PC-9 (cell line): ENCODE measurements around the gene SLC35E2B. TPM values are rescaled to one million over a fixed set of nuclear protein-coding genes. Genes with fewer than 3 reads are reported as not detected.

Source experiments
- BruUV-seq: library from RNA; stranded (reverse); fragments of 400-500 nt; replicated peaks from 2 replicates; lab custom pipeline; 2021; lab: Mats Ljungman, UMichigan
- CTCF ChIA-PET: fragments of 300-600 bp; sonication (Branson Sonifier 250); formaldehyde crosslinking; loops from one replicate; lab custom pipeline; 2022; ENCODE audit warnings: antibody characterized with exemption; lab: Charles Lee
- POLR2A ChIA-PET: fragments of 300-600 bp; sonication (Branson Sonifier 250); formaldehyde crosslinking; loops from one replicate; lab custom pipeline; 2022; ENCODE audit warnings: antibody characterized with exemption; ENCODE audit not compliant: unreplicated experiment; lab: Charles Lee
- DNase-seq, 2 experiments: peaks; one replicate each; pipeline versions ENCODE4 v3.0.0 to v3.0.0-alpha.2; 2015 to 2022; ENCODE audit warnings: mixed read lengths in 1 of 2
- H2AFZ ChIP-seq: fragments of 200-600 bp; sonication (generic); 2 replicates; pipeline ENCODE4 v1.8.1; 2017; ENCODE audit warnings: antibody characterized with exemption
- H3F3A ChIP-seq: fragments of 200-600 bp; sonication (generic); 2 replicates; pipeline ENCODE4 v1.8.1; 2017; ENCODE audit warnings: antibody characterized with exemption, mild to moderate bottlenecking, low read depth; ENCODE audit not compliant: insufficient read depth
- H3K27ac ChIP-seq: fragments of 200-600 bp; sonication (generic); 2 replicates; pipeline ENCODE4 v1.6.1; 2016; ENCODE audit warnings: mixed run types
- H3K27me3 ChIP-seq: fragments of 200-600 bp; sonication (generic); 2 replicates; pipeline ENCODE4 v1.6.1; 2016; ENCODE audit warnings: low read depth, mixed run types; ENCODE audit not compliant: insufficient read depth
- H3K36me3 ChIP-seq: fragments of 200-600 bp; sonication (generic); 2 replicates; pipeline ENCODE4 v1.6.1; 2016; ENCODE audit warnings: low read depth, mixed run types
- H3K4me1 ChIP-seq: fragments of 200-600 bp; sonication (generic); replicated peaks from 2 replicates; pipeline ENCODE4 v1.6.1; 2016; ENCODE audit warnings: mixed run types; ENCODE audit not compliant: insufficient read depth
- H3K4me2 ChIP-seq: fragments of 200-600 bp; sonication (generic); 2 replicates; pipeline ENCODE4 v1.6.1; 2017; ENCODE audit warnings: mixed run types
- H3K4me3 ChIP-seq: fragments of 200-600 bp; sonication (generic); 2 replicates; pipeline ENCODE4 v1.6.1; 2016; ENCODE audit warnings: mixed run types
- H3K79me2 ChIP-seq: fragments of 200-600 bp; sonication (generic); 2 replicates; pipeline ENCODE4 v1.6.1; 2017; ENCODE audit warnings: low read depth, mixed run types
- H3K9me2 ChIP-seq: fragments of 200-600 bp; sonication (generic); 2 replicates; pipeline ENCODE4 v1.8.1; 2017; ENCODE audit warnings: mild to moderate bottlenecking; ENCODE audit not compliant: insufficient read depth
- H3K9me3 ChIP-seq: fragments of 200-600 bp; sonication (generic); 2 replicates; pipeline ENCODE4 v1.8.1; 2016; ENCODE audit warnings: low read depth; ENCODE audit not compliant: insufficient read depth
- H4K20me1 ChIP-seq: fragments of 200-600 bp; sonication (generic); 2 replicates; pipeline ENCODE4 v1.8.1; 2017; ENCODE audit not compliant: insufficient read depth
- CTCF ChIP-seq: fragments of 200-600 bp; sonication (generic); conservative IDR thresholded peaks from 2 replicates; pipeline ENCODE4 v1.6.1; 2017; ENCODE audit warnings: mixed run types, antibody characterized with exemption, mild to moderate bottlenecking, moderate library complexity
- EZH2 ChIP-seq: fragments of 200-600 bp; sonication (generic); IDR thresholded peaks from 2 replicates; pipeline ENCODE4 v1.8.0; 2017; ENCODE audit warnings: antibody characterized with exemption, low read depth
- intact Hi-C: fragments of 100-400 bp; cut with micrococcal nuclease; formaldehyde crosslinking; loops from one replicate; pipeline ENCODE4 v1.10.0; 2022; ENCODE audit not compliant: unreplicated experiment
- total RNA-seq: library from RNA; stranded (reverse); gene quantifications from 2 replicates; pipeline ENCODE4 v1.2.3, GENCODE V29; 2021

The SLC35E2B gene
- total RNA-seq, 1 experiment from 2014 or later: 55.4 TPM

- POLR2A ChIA-PET: no interaction called here
These were observed 63.0 kb downstream of the SLC35E2B start for GRCh38 chr1:1629430-1630190.

GRCh38 chr1:1628754-1629429 lies 63.7 kb downstream of the SLC35E2B start:
- H4K20me1 ChIP-seq: no peaks in the 10 kb centered on the region
- H3K27ac ChIP-seq: no peak overlapping the region
- CTCF ChIA-PET: no interaction called here
- no peaks in the 10 kb centered on the region for H3K36me3 ChIP-seq
- intact Hi-C loops: no loop called here
- POLR2A ChIA-PET: interaction anchor here (0.6 kb wide), 1 partner anchor 10 kb away, joined by 9 read pairs; no protein-coding TSS in a partner anchor
- no peaks in the 10 kb centered on the region for H3K9me2 ChIP-seq
- no peak overlapping the region for H2AFZ ChIP-seq
- no TSS peak for BruUV-seq
- TF ChIP-seq CTCF: no peak
- TF ChIP-seq EZH2: no peak
- no peak for DNase-seq
- no peak overlapping the region for H3K4me2 ChIP-seq
- H3K4me3 ChIP-seq: no peak overlapping the region
- no peaks in the 10 kb centered on the region for H3K27me3 ChIP-seq
- H3K4me1 ChIP-seq: no peaks in the 10 kb centered on the region
- H3F3A ChIP-seq: no peaks in the 10 kb centered on the region
- H3K9me3 ChIP-seq: no peaks in the 10 kb centered on the region
- H3K79me2 ChIP-seq: no peaks in the 10 kb centered on the region

More at GRCh38 chr1:1629430-1630190, 63.0 kb downstream of the SLC35E2B start:
- no peaks in the 10 kb centered on the region for H3K36me3 ChIP-seq
- no peaks in the 10 kb centered on the region for H3K79me2 ChIP-seq
- no peak overlapping the region for H3K27ac ChIP-seq
- no peak overlapping the region for H2AFZ ChIP-seq
- H3K4me2 ChIP-seq: no peak overlapping the region
- no peaks in the 10 kb centered on the region for H4K20me1 ChIP-seq
- no TSS peak for BruUV-seq
- CTCF ChIA-PET: no interaction called here
- no peaks in the 10 kb centered on the region for H3K9me3 ChIP-seq
- intact Hi-C loops: no loop called here
- H3K27me3 ChIP-seq: no peaks in the 10 kb centered on the region
- H3K4me1 ChIP-seq: no peaks in the 10 kb centered on the region
- H3F3A ChIP-seq: no peaks in the 10 kb centered on the region
- no peak overlapping the region for H3K4me3 ChIP-seq
- H3K9me2 ChIP-seq: no peaks in the 10 kb centered on the region
- TF ChIP-seq EZH2 (no peak), CTCF (no peak)
- no peak for DNase-seq

- H3K79me2 ChIP-seq: no peaks in the 10 kb centered on the region
- DNase-seq: no peak
- H4K20me1 ChIP-seq: no peaks in the 10 kb centered on the region
- no peaks in the 10 kb centered on the region for H3K9me3 ChIP-seq
- no peaks in the 10 kb centered on the region for H3K36me3 ChIP-seq
- ChIA-PET CTCF (no interaction called here), POLR2A (interaction anchor here (0.6 kb wide), 1 partner anchor 10 kb away, joined by 9 read pairs; no protein-coding TSS in a partner anchor)
- H3K4me1 ChIP-seq: no peaks in the 10 kb centered on the region
- TF ChIP-seq EZH2: no peak
- TF ChIP-seq CTCF: no peak
- intact Hi-C loops: no loop called here
- H3F3A ChIP-seq: no peaks in the 10 kb centered on the region
- no peak overlapping the region for H2AFZ ChIP-seq
- H3K4me2 ChIP-seq: no peak overlapping the region
- no TSS peak for BruUV-seq
- no peak overlapping the region for H3K4me3 ChIP-seq
- no peak overlapping the region for H3K27ac ChIP-seq
- H3K27me3 ChIP-seq: no peaks in the 10 kb centered on the region
- H3K9me2 ChIP-seq: no peaks in the 10 kb centered on the region
These were observed 64.5 kb downstream of the SLC35E2B start for GRCh38 chr1:1627829-1628753.
